K562 (cell line): ENCODE results near the gene SP6. TPM values are rescaled to one million over a fixed set of nuclear protein-coding genes. Genes with fewer than 3 reads are reported as not detected.

ENCODE experiments used
- KDM1A ChIP-seq, 2 experiments: fragments of 450-650 bp; IDR thresholded peaks; 2 replicates each; pipeline ENCODE4 v1.6.1; 2016; ENCODE audit warnings: mild to moderate bottlenecking in 2 of 2
- L3MBTL2 ChIP-seq: fragments of 450-650 bp; IDR thresholded peaks from 2 replicates; pipeline ENCODE4 v1.6.1; 2016; ENCODE audit warnings: mild to moderate bottlenecking, moderate library complexity
- THRAP3 ChIP-seq: fragments of 450-650 bp; IDR thresholded peaks from 2 replicates; pipeline ENCODE4 v1.6.1; 2016; ENCODE audit warnings: mild to moderate bottlenecking, inconsistent platforms, borderline replicate concordance
- polyA plus RNA-seq, 8 experiments: library from polyadenylated mRNA; depleted of rRNA in 4 of 8; stranded (reverse) in 5 of 8; unstranded in 3 of 8; fragments of >200 nt; fragmentation: Nextera tagmentation in 2 of 8; fragmentation: Illumina TruSeq in 1 of 8; extraction: Ambion mirVana in 2 of 8; extraction: Trizol in 1 of 8; gene quantifications; 2 replicates each; pipeline versions ENCODE4 v1.2.1 to v1.2.3, GENCODE V29; 2011 to 2014; ENCODE audit warnings: inconsistent platforms in 1 of 8, missing spikeins in 1 of 8
- total RNA-seq, 7 experiments: library from RNA; depleted of rRNA in 6 of 7; stranded (reverse); fragments of >200 nt in 6 of 7; fragmentation: Illumina TruSeq in 2 of 7; extraction: Trizol in 2 of 7; gene quantifications; 2 replicates each; pipeline versions ENCODE4 v1.2.1 to v1.2.3, GENCODE V29; 2011 to 2021; ENCODE audit warnings: low replicate concordance in 1 of 7
- TF ChIP-seq, protein P1 (sequence below), 2 experiments: fragments of 450-650 bp in 1 of 2; sonication (generic) in 1 of 2; formaldehyde crosslinking in 1 of 2; IDR thresholded peaks; 2 replicates each; pipeline versions ENCODE4 v1.7.1 to v1.9.0; 2016 to 2022; ENCODE audit warnings: inconsistent platforms in 1 of 2, mild to moderate bottlenecking in 1 of 2, missing genetic modification reagents in 1 of 2
- TF ChIP-seq, protein P2 (sequence below): fragments of 250-450 bp; sonication (Bioruptor Pico); IDR thresholded peaks from 2 replicates; pipeline ENCODE4 v1.4.0; 2020; ENCODE audit warnings: mild to moderate bottlenecking, moderate library complexity
- TF ChIP-seq, protein P3 (sequence below): fragments of 450-650 bp; IDR thresholded peaks from 2 replicates; pipeline ENCODE4 v1.6.1; 2017; ENCODE audit warnings: antibody characterized with exemption, mild to moderate bottlenecking

The SP6 gene
- total and polyA plus RNA-seq, 9 of the 15 experiments (the other 6 are each of a cell fraction or from before 2014, with no cell fraction given), result 0.11 to 7.9 (median 2.2) TPM

DNA sequence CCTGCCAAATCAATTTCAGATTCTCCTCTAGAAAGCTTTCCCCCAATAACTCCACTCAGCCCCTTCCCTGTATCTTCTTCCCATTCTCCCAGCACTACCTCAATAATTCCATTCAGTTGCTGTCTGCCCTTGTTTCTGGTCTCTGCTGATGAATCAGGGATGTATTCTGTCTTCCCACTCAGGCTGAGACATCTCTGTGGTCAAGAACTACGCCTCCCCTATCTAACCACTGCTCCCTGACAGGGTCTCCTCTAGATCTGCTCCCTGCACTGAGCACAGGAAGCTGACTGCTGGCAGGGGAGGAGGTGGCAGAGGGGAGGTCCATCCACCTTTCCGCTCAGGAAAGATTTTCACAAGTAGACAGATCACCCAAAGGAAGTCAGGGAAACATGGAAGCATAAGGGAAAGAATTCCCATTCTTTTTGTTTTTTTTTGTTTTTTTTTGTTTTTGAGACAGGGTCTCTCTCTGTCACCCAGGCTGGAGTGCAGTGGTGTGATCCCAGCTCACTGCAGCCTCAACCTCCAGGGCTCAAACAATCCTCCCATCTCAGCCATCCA, 28.1 kb upstream of the SP6 start (continued):
- TF ChIP-seq, protein P1, sequence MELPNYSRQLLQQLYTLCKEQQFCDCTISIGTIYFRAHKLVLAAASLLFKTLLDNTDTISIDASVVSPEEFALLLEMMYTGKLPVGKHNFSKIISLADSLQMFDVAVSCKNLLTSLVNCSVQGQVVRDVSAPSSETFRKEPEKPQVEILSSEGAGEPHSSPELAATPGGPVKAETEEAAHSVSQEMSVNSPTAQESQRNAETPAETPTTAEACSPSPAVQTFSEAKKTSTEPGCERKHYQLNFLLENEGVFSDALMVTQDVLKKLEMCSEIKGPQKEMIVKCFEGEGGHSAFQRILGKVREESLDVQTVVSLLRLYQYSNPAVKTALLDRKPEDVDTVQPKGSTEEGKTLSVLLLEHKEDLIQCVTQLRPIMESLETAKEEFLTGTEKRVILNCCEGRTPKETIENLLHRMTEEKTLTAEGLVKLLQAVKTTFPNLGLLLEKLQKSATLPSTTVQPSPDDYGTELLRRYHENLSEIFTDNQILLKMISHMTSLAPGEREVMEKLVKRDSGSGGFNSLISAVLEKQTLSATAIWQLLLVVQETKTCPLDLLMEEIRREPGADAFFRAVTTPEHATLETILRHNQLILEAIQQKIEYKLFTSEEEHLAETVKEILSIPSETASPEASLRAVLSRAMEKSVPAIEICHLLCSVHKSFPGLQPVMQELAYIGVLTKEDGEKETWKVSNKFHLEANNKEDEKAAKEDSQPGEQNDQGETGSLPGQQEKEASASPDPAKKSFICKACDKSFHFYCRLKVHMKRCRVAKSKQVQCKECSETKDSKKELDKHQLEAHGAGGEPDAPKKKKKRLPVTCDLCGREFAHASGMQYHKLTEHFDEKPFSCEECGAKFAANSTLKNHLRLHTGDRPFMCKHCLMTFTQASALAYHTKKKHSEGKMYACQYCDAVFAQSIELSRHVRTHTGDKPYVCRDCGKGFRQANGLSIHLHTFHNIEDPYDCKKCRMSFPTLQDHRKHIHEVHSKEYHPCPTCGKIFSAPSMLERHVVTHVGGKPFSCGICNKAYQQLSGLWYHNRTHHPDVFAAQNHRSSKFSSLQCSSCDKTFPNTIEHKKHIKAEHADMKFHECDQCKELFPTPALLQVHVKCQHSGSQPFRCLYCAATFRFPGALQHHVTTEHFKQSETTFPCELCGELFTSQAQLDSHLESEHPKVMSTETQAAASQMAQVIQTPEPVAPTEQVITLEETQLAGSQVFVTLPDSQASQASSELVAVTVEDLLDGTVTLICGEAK (IDR thresholded peaks at IDR 0.05), result no peak
- TF ChIP-seq, protein P1 (CRISPR knock-in tag; IDR thresholded peaks at IDR 0.05), result no peak
- TF ChIP-seq, protein P2, sequence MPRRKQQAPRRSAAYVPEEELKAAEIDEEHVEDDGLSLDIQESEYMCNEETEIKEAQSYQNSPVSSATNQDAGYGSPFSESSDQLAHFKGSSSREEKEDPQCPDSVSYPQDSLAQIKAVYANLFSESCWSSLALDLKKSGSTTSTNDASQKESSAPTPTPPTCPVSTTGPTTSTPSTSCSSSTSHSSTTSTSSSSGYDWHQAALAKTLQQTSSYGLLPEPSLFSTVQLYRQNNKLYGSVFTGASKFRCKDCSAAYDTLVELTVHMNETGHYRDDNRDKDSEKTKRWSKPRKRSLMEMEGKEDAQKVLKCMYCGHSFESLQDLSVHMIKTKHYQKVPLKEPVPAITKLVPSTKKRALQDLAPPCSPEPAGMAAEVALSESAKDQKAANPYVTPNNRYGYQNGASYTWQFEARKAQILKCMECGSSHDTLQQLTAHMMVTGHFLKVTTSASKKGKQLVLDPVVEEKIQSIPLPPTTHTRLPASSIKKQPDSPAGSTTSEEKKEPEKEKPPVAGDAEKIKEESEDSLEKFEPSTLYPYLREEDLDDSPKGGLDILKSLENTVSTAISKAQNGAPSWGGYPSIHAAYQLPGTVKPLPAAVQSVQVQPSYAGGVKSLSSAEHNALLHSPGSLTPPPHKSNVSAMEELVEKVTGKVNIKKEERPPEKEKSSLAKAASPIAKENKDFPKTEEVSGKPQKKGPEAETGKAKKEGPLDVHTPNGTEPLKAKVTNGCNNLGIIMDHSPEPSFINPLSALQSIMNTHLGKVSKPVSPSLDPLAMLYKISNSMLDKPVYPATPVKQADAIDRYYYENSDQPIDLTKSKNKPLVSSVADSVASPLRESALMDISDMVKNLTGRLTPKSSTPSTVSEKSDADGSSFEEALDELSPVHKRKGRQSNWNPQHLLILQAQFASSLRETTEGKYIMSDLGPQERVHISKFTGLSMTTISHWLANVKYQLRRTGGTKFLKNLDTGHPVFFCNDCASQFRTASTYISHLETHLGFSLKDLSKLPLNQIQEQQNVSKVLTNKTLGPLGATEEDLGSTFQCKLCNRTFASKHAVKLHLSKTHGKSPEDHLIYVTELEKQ (CRISPR knock-in tag), result no peak
- no peak for TF ChIP-seq L3MBTL2
- no peak for TF ChIP-seq THRAP3
- TF ChIP-seq, protein P3, sequence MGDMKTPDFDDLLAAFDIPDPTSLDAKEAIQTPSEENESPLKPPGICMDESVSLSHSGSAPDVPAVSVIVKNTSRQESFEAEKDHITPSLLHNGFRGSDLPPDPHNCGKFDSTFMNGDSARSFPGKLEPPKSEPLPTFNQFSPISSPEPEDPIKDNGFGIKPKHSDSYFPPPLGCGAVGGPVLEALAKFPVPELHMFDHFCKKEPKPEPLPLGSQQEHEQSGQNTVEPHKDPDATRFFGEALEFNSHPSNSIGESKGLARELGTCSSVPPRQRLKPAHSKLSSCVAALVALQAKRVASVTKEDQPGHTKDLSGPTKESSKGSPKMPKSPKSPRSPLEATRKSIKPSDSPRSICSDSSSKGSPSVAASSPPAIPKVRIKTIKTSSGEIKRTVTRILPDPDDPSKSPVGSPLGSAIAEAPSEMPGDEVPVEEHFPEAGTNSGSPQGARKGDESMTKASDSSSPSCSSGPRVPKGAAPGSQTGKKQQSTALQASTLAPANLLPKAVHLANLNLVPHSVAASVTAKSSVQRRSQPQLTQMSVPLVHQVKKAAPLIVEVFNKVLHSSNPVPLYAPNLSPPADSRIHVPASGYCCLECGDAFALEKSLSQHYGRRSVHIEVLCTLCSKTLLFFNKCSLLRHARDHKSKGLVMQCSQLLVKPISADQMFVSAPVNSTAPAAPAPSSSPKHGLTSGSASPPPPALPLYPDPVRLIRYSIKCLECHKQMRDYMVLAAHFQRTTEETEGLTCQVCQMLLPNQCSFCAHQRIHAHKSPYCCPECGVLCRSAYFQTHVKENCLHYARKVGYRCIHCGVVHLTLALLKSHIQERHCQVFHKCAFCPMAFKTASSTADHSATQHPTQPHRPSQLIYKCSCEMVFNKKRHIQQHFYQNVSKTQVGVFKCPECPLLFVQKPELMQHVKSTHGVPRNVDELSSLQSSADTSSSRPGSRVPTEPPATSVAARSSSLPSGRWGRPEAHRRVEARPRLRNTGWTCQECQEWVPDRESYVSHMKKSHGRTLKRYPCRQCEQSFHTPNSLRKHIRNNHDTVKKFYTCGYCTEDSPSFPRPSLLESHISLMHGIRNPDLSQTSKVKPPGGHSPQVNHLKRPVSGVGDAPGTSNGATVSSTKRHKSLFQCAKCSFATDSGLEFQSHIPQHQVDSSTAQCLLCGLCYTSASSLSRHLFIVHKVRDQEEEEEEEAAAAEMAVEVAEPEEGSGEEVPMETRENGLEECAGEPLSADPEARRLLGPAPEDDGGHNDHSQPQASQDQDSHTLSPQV, result no peak
- TF ChIP-seq KDM1A (IDR thresholded peaks at IDR 0.05), result peak; percentile 44 to 59; a peak in 1 of 4 replicates
- TF ChIP-seq, all 486 proteins: peak for 23
